Stimulated activated CD8-positive, alpha-beta memory T cell treated with anti-CD3 and anti-CD28 coated beads, Interleukin-2, amount 100 ng/mL, for 1 hour (primary cell): ENCODE data around the gene RIMS4.

Source experiments
- DNase-seq, 2 donors: peaks; one replicate each; pipeline ENCODE4 v3.0.0-alpha.2; 2020; ENCODE audit warnings: low read depth in 2 of 2

Gene RIMS4

GRCh38 chr20:44810391-44811149 lies at the start of gene RIMS4:
TSS of gene RIMS4 (minus strand) at chr20:44810546. CDS start at chr20:44810271, 275 bp downstream.
- no peak for DNase-seq

DNA sequence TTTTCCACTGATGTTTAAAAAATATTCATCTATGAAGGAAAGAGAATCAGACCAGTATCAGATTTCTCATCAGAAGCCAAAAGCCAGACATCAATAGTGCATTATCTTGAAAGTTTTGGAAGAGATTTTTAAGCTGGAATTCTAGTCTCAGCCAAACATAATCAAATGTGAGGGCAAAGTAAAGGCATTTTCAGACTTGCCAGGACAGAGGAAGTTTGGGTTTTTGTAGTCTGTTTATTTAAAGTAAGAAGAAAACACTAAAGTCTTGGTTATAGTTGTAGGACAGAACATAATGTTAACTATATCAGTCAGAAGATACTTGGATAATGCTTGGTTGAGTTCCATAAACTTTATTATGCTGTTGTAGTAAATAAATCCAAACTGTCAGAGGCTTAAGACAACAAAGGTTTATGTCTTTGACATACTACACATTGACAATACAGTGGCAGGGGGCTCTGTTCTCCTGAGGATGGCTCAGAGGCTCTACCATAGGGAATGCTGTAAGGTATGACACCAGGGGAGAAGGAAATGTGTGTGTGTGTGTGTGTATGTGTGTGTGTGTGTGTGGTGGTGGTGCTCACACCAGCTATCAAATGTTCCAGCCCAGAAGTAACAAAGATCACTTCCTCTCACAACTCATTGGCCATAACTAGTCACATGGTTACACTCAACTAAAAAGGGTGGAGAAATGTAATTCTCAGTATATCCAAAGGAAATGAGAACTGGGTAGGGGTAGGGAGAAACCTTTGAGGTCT lies 48.4 kb upstream of the RIMS4 start:
- no peak for DNase-seq

- DNase-seq = no peak
Observed at GRCh38 chr20:44856856-44857448, 46.6 kb upstream of the RIMS4 start.

DNA sequence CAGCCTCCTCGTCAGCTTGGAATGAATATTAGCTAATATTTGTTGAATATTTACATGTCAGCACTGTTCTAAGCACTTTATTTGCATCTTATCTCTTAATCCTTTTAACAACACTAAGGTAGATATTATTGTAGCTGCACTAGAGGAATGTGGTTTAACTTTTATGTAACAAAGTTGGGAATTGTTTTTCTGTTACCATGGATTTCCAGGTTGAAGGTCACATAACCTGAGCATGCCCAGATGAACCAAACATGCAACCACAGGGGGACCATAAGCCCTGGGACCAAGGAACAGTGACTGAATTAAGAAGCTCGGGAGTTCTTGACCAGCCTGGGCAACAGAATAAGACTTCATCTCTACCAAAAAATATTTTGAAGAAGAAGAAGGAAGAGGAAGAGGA lies 46.1 kb upstream of the RIMS4 start:
- DNase-seq = no peak

DNA sequence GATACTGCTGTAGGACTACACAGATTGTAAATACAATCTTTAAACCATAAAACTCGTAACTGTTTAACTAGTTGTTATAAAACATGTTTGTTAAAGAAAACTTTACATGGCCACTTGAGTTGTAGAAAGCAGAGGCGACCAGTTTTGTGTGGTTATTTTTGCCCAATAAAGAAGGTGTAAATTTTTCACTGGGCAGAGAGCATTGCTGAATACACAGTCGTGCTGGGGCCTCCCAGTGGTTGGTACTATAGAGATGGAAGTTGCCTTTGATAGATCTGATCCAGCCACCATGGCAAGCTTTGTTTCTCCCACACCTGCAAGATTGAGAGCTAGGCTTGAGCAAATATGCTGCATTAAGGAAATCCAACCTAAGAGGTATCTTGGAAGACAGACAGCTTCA lies 41.2 kb upstream of the RIMS4 start:
- no peak for DNase-seq

DNA sequence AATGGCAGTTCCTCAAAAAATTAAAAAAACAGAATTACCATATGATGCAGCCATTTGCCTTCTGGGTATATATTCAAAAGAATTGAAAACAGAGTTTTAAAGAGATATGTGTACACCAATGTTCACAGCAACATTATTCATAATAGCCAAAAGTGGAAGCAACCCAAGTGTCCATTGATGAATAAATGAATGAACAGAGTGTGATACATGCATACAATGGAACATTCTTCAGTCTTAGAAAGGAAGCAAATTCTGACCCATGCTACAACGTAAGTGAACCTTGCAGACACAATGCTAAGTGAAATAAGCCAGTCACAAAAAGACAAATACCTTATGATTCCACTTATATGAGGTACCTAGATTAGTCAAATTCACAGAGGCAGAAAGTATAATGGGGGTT lies 40.5 kb upstream of the RIMS4 start:
- no peak for DNase-seq

DNA sequence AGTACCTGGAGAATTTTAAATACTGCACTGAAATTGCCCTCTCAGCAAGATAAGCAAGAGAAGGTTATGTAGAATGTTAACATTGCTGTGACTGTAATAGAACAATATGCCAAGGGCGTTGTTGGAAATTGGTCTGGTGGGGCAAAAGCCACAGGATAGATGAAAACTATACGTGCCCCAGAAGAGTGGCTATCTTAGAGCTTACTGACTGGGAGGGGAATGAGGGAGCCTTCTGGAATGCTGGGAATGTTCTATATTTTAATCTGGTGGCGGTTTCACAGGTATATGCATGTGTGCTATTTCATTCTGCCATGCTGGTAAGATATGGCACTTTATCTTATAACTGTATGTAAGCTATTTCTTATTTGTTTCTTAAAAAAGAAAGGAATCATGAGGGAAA lies 39.9 kb upstream of the RIMS4 start:
- no peak for DNase-seq

DNA sequence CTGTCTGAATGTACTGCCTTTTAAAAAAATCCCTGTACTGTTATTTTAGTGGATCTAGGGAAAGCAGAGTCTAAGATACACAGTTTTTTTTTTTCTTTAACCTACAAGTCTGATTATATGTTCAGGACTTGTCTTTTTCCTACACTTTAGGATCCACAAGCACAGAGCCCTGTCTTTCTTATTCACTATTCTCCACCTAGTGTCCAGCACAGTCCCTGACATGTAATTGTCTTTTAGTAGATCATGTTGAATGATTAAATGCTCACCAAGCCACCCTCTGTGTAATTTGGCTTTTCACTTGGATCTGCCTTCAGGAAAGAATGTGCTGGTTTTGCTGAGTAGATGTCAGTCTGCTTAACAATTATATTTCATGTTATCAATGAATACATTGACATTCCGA lies 39.4 kb upstream of the RIMS4 start:
- DNase-seq = no peak

GRCh38 chr20:44848254-44849015 lies 38.1 kb upstream of the RIMS4 start:
- DNase-seq = no peak

DNA sequence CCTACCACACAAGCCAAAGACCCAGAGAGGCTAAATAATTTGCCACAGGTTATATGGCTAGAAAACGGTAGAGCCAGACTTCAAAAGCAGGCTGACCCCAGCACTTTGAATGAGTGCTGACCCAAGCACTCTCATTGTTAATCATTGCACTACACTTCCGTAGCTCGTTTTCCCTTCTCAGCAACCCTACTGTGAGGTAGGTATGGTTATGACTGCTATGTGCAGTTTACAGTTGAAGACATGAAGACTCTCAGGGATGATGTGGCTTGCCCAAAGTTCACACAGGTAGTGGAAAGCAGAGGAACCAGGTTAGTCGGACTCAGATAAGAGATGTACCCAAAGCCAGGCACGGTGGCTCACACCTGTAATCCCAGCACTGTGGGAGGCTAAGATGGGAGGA lies 33.5 kb upstream of the RIMS4 start:
- no peak for DNase-seq

DNA sequence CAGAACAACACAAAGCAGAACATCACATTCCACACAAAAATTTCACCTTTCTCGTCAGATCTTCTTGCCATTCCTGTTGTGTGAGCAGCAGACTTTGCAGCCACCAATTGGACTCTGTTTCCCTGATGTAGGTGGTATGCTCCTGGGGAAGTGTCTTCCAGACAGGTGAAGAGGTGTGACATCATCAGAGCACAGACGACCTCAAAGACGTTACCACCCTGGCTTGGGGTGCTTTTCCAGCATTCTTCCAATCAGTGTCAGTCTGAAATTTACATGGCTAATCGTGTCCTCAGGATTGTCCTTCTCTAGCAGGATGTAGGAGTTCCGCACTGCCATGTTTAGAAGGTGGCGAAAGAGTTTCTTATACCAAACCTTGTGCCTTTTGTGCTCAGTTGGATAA lies 31.6 kb upstream of the RIMS4 start:
- no peak for DNase-seq

DNA sequence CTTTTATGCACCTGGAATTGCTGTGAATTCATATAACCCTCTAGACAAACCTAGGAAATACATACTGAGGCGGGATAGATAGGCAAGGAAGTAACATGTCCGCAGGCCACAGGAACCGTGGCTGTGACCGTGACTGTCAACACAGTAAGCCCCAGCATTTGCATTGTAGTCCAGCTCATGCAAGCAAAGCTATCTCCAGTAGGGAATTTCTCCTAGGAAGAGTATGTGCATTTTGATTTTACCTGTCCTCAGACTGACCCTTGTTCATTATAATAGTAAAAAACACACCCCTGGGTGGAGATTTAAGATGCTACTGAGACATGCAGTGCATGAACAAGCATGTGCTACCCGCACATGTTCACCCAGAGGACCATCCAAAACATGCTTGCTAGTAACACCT lies 30.5 kb upstream of the RIMS4 start:
- no peak for DNase-seq

DNA sequence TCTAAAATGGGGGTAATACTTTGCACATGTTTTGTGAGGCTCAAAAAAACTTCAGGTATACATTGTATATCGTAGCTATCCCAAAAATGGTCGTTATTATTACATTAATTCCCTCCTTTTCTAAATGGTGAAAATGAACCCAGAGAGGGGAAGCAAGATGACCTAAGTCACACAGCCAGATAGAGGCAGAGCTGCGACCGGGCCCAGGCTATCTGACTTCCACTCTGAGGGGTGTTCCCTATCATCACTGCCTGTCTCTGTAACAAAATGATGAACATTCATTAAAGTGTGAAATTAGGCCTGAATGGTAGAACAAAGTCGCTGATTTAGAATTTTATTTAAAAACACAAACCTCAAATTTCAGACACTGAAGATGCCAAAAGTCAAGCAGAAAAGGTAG lies 29.1 kb upstream of the RIMS4 start:
- no peak for DNase-seq

DNA sequence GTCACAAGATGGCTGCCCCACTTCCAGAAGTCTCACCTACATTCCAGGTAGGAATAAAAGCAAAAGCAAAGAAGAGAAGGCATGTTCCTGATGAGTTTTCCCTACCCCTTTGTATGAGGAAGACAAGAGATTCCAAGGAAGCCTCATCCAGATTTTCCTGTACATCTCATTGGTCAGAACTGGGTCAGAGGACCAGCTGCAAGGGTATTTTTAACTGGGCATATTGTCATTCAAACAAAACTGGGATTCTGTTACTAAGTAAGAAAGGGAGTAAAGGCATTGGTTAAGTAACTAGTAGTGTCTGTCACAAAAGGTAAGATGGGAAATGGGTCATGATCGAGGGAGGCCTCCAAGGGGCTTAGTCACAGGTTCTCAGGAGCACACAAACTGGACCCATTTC lies 28.2 kb upstream of the RIMS4 start:
- no peak for DNase-seq

DNA sequence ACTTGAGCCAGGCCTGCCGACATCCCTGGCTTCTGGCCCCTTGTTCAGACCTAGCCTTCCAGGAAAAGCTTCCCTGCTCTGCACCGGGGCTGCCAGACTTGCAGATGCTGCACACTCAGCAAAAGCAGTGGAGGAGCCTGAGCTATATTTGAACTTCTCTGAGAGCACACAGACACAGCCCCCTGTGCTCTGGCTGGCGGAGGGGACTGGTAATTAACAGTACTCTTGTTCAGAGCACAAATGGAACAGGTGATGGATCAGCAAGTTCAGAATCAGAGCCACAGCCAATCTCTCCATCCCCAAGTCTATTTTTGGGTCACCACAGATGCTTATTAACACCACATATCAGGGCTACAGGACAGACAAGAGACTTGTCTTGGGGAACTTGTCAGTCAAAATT lies 27.6 kb upstream of the RIMS4 start:
- DNase-seq = no peak

- no peak for DNase-seq
Observed at GRCh38 chr20:44836601-44837120, 26.3 kb upstream of the RIMS4 start.

DNA sequence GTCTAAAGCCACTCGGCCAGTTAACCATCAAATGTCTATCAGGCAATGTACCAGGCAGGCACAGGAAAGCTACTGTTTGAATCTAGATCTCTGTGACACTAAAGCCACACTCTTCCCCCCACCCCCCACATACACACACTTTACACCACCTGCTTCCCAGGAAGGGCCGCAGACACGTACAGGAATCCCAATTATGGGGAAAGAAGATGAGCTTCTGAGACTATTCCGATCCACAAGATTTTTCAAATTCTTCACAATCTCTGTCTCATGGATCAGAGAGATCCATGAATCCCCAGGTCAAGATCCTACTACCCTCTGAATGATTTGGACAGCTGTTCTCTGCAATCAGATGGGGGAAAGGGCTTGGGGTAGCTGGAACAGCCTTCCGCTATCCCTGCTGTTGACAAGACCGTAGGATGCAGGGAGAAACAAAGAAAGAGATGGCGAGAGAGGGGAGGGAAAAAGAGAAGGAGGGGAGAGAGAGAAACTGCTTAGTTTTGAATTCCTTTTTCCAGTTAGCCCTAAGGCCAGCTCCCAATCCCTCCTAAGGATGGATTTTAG lies 25.4 kb upstream of the RIMS4 start:
- no peak for DNase-seq

GRCh38 chr20:44835116-44835515 lies 24.8 kb upstream of the RIMS4 start:
- DNase-seq = no peak

GRCh38 chr20:44834693-44835092 lies 24.3 kb upstream of the RIMS4 start:
- no peak for DNase-seq

DNA sequence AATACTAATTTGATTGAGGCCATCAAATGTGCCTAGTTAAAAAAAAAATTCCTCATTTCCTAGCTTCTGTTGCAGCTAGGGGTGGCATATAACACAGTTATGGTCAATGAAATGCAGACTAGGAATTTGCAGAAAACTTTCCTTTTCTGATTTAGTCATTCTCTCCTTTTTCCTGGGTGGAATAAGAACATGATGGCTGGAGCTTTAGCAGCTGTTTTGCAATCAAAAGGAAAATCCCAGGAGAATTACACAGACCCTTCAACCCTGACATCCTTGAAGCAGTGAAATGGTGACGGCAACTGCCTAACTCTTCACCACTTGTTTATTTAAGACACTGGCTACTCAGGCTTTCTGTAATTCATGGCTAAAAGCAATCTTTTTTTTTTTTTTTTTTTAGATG lies 23.1 kb upstream of the RIMS4 start:
- DNase-seq = no peak

GRCh38 chr20:44832724-44833123 lies 22.4 kb upstream of the RIMS4 start:
- no peak for DNase-seq

GRCh38 chr20:44830995-44831394 lies 20.6 kb upstream of the RIMS4 start:
- no peak for DNase-seq
